Left ventricle myocardium inferior (tissue), 1 donor: ENCODE results near the gene LGR6. TPM values are rescaled to one million over a fixed set of nuclear protein-coding genes. Genes with fewer than 3 reads are reported as not detected.

Experiments
- DNase-seq: peaks from one replicate; pipeline ENCODE4 v3.0.0-alpha.2; 2020
- H3K27ac ChIP-seq: fragments of 200-600 bp; replicated peaks from 2 replicates; pipeline ENCODE4 v1.8.0; 2021
- H3K27me3 ChIP-seq: fragments of 200-600 bp; 2 replicates; pipeline ENCODE4 v1.8.0; 2021; ENCODE audit warnings: low read depth
- H3K36me3 ChIP-seq: fragments of 200-600 bp; 2 replicates; pipeline ENCODE4 v1.8.0; 2021
- H3K4me1 ChIP-seq: fragments of 200-600 bp; 2 replicates; pipeline ENCODE4 v1.8.0; 2021
- H3K4me3 ChIP-seq: fragments of 200-600 bp; 2 replicates; pipeline ENCODE4 v1.8.0; 2021; ENCODE audit warnings: mild to moderate bottlenecking, moderate library complexity
- H3K9me3 ChIP-seq: fragments of 200-600 bp; replicated peaks from 2 replicates; pipeline ENCODE4 v1.8.0; 2021
- intact Hi-C: fragments of 100-400 bp; cut with micrococcal nuclease; formaldehyde crosslinking; loops from one replicate; pipeline ENCODE4 v1.11.0; 2022
- total RNA-seq: library from RNA; stranded (reverse); fragmentation: NEBNext Ultra II Directional; extraction: Animal tissue kit (Norgen Biotek cat#: 25700); gene quantifications from one replicate; pipeline ENCODE4 v1.2.1, GENCODE V29; 2021
- TF ChIP-seq, protein P1 (sequence below): fragments of 200-600 bp; IDR thresholded peaks from 2 replicates; pipeline ENCODE4 v1.8.0; 2021; ENCODE audit warnings: antibody characterized with exemption, mild to moderate bottlenecking, borderline replicate concordance
- donor health status: DM: no; HTN: yes; CAD: no; lungs with severe emphysema.

The LGR6 gene
- total RNA-seq, 1 donor from 2014 or later, result 0.60 TPM

DNA sequence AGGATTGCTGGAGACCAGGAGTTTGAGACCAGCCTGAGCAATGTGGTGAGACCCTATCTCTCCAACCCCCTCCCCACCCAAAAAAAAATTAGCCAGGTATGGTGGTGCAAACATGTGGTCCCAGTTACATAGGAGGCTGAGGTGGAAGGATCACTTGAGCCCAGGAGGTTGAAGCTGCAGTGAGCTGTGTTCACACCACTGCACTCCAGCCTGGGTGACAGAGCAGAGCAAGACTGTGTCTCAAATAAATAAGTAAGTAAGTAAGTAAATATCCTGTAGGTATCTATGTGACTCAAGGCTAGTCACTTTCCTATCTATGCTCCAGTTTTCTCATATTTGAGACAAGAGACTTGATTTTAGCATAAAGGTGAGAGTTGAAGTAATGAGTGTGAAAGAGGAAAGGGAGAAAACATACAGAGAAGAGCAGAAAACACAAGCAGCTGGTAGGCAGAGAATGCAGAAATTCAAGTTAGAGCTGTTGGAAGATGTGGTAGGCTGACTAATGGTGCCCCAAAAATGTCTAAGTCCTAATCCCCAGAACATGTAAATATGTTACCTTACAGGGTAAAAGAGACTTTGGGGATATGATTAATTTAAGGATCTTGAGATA is 162.4 kb downstream of the LGR6 start:
- Histone ChIP-seq H3K27ac (peak overlapping the region; percentile 0), H3K36me3 (no peaks in the 10 kb centered on the region), H3K9me3 (no peaks in the 10 kb centered on the region), H3K4me1 (peaks cover 51% of the 10 kb centered on the region), H3K27me3 (no peaks in the 10 kb centered on the region), H3K4me3 (no peak overlapping the region)
- intact Hi-C loops, result no loop called here
- DNase-seq, result no peak
- TF ChIP-seq, protein P1, sequence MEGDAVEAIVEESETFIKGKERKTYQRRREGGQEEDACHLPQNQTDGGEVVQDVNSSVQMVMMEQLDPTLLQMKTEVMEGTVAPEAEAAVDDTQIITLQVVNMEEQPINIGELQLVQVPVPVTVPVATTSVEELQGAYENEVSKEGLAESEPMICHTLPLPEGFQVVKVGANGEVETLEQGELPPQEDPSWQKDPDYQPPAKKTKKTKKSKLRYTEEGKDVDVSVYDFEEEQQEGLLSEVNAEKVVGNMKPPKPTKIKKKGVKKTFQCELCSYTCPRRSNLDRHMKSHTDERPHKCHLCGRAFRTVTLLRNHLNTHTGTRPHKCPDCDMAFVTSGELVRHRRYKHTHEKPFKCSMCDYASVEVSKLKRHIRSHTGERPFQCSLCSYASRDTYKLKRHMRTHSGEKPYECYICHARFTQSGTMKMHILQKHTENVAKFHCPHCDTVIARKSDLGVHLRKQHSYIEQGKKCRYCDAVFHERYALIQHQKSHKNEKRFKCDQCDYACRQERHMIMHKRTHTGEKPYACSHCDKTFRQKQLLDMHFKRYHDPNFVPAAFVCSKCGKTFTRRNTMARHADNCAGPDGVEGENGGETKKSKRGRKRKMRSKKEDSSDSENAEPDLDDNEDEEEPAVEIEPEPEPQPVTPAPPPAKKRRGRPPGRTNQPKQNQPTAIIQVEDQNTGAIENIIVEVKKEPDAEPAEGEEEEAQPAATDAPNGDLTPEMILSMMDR, result no peak

DNA sequence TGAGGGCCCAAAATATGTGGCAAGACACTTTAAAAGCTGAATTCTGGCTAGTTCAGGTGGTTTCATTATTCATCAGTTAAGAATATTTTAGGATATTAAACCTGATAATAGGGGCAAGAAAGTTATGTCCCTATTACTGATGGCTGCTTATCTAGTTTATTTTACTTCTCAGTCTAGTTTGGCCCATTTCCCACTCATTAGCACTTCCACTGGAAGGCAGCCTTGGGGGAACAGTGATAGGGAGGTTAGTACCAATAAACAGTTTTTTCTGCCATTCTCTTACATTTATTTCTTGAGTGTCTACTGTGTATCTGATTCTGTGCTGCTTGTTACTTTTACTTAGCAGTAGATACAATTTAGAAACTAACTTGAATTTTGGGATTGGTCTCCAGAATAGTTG is 163.9 kb downstream of the LGR6 start:
- Histone ChIP-seq H3K4me3 (no peak overlapping the region), H3K27ac (peak overlapping the region; percentile 7), H3K4me1 (peaks cover 50% of the 10 kb centered on the region), H3K9me3 (no peaks in the 10 kb centered on the region), H3K36me3 (no peaks in the 10 kb centered on the region), H3K27me3 (no peaks in the 10 kb centered on the region)
- intact Hi-C loops, result no loop called here
- no peak for DNase-seq
- TF ChIP-seq, protein P1, result no peak

DNA sequence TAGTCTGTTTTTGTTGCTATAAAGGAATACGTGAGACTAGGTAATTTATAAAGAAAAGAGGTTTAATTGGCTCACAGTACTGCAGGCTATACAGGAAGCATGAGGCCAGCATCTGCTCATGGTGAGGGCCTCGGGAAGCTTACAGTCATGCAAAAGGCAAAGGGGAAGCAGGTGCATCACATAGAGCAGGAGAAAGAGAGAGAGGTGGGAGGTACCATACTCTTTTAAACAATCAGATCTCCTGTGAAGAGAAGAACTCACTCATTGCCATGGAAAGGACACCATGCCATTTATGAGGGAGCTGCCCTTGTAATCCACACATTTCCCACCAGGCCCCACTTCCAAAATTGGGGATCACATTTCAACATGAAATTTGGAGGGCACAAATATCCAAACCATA is 167.6 kb downstream of the LGR6 start:
- no peak overlapping the region for H3K4me3 ChIP-seq
- no peak overlapping the region for H3K27ac ChIP-seq
- peaks cover 65% of the 10 kb centered on the region for H3K4me1 ChIP-seq
- no peaks in the 10 kb centered on the region for H3K27me3 ChIP-seq
- no peaks in the 10 kb centered on the region for H3K9me3 ChIP-seq
- TF ChIP-seq, protein P1, result no peak
- no peaks in the 10 kb centered on the region for H3K36me3 ChIP-seq
- DNase-seq, result no peak
- intact Hi-C loops, result no loop called here

DNA sequence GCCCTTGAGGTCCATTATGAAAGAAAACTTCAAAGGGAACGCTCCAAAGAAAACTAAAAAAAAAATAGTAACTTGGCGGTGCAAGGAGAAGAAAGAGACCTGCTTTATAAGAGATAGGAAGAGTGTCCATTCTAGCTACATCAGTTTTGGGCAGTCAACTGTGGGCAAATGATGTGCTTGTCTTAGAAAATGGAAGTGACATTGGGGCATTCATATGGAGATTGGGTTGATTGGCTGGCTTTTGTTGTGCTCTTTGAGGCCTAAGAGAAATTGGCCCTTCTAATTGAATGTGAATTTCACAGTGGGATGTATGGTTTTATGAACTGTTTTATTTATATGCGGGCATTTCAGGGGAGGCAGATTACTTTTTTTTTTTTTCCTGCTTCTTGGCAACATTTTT is 168.1 kb downstream of the LGR6 start:
- no peak for DNase-seq
- TF ChIP-seq, protein P1, result no peak
- H3K27ac ChIP-seq, result peak overlapping the region; percentile 32
- H3K27me3 ChIP-seq, result no peaks in the 10 kb centered on the region
- peaks cover 60% of the 10 kb centered on the region for H3K4me1 ChIP-seq
- no peak overlapping the region for H3K4me3 ChIP-seq
- intact Hi-C loops, result no loop called here
- H3K9me3 ChIP-seq, result no peaks in the 10 kb centered on the region
- H3K36me3 ChIP-seq, result no peaks in the 10 kb centered on the region

DNA sequence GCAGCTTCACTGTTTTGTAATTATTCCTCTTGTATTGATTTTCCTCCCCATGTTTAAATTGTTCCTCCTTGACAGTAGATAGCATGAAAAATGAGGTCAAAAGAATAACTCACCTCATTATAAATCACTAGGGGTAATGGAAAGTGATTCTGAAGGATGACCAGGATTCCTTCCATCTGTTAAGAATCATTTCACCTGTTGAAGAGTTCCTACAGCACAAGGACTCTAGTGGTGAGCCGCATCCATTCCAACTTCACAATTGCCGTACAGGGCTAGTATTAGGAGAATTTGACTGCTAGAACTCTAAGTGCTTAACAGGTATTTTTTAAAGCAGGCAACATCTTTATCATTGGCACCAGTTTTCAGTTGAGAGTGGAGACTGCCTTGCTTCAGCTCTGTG is 168.6 kb downstream of the LGR6 start:
- intact Hi-C loops, result no loop called here
- H3K4me3 ChIP-seq, result no peak overlapping the region
- DNase-seq, result no peak
- peak overlapping the region; percentile 32 for H3K27ac ChIP-seq
- no peaks in the 10 kb centered on the region for H3K36me3 ChIP-seq
- no peaks in the 10 kb centered on the region for H3K27me3 ChIP-seq
- no peaks in the 10 kb centered on the region for H3K9me3 ChIP-seq
- TF ChIP-seq, protein P1, result no peak
- peaks cover 60% of the 10 kb centered on the region for H3K4me1 ChIP-seq
